ENCODE results near the gene TCIRG1.

Gene TCIRG1

GRCh38 chr11:68037411-68038225 is 1.2 kb upstream of the TCIRG1 start:
- no peak overlapping the region for H2BK120ac ChIP-seq (ENCODE audit: low read depth, low read length)
- H3K18ac ChIP-seq (ENCODE audit: low read depth in 1 of 2, low read length in 2 of 2), result peak overlapping the region; percentile 95 to 96
- peak overlapping the region; percentile 95 for H3K9ac ChIP-seq (ENCODE audit: low read length)
- no peak overlapping the region for H3K14ac ChIP-seq (ENCODE audit: low read length in 2 of 2)
- no peak overlapping the region for H4K91ac ChIP-seq (ENCODE audit: low read length)
- H3K4me2 ChIP-seq (ENCODE audit: low read length, poor library complexity, severe bottlenecking), result no peak overlapping the region
- peak overlapping the region; percentile 16 for H2AK5ac ChIP-seq (ENCODE audit: low read length, severe bottlenecking)
- no peak overlapping the region for H2BK5ac ChIP-seq (ENCODE audit: low read depth, low read length, poor library complexity, severe bottlenecking)
- no peaks in the 10 kb centered on the region for H3K27me3 ChIP-seq (ENCODE audit: control insufficient read depth in 1 of 2, insufficient read depth in 1 of 2, low read length in 2 of 2)
- H3K9me3 ChIP-seq (ENCODE audit: control insufficient read depth, low read length), result no peaks in the 10 kb centered on the region
- H3K4me3 ChIP-seq (ENCODE audit: insufficient read depth in 1 of 2, low read depth in 1 of 2, low read length in 2 of 2), result peak overlapping the region in 1 of 2 experiments; percentile 91
- no peak for DNase-seq
- WGBS, result 83% methylated on average over 20 of the region's 20 CpGs
- no peak overlapping the region for H3K23ac ChIP-seq (ENCODE audit: low read length in 2 of 2)
- no peak overlapping the region for H2BK15ac ChIP-seq (ENCODE audit: low read depth, poor library complexity, severe bottlenecking)
- H4K8ac ChIP-seq (ENCODE audit: low read length), result peak overlapping the region; percentile 99
- peak overlapping the region; percentile 4 for H3K27ac ChIP-seq (ENCODE audit: low read length, poor library complexity, severe bottlenecking)
- H2AFZ ChIP-seq (ENCODE audit: low read depth, low read length), result no peak overlapping the region
- peaks cover 31 to 51% of the 10 kb centered on the region in 2 experiments for H3K36me3 ChIP-seq (ENCODE audit: control insufficient read depth in 1 of 2, insufficient read depth in 2 of 2, low read depth in 1 of 2, low read length in 2 of 2)
- peak overlapping the region in 1 of 2 experiments; percentile 92 for H3K4ac ChIP-seq (ENCODE audit: low read depth in 1 of 2, low read length in 2 of 2)
- peak overlapping the region in 1 of 2 experiments; percentile 24 for H2BK12ac ChIP-seq (ENCODE audit: low read length in 2 of 2)
- H3K79me1 ChIP-seq (replicated peaks; ENCODE audit: low read length, poor library complexity, severe bottlenecking), result peaks cover 24% of the 10 kb centered on the region
- peaks cover 50% of the 10 kb centered on the region for H3K4me1 ChIP-seq (ENCODE audit: control insufficient read depth, insufficient read depth, low read depth, low read length)

- Histone ChIP-seq H3K23ac (ENCODE audit: low read length in 2 of 2) (no peak overlapping the region), H2BK12ac (ENCODE audit: low read length in 2 of 2) (peak overlapping the region; percentile 24 to 90), H4K91ac (ENCODE audit: low read length) (peak overlapping the region; percentile 98), H2AFZ (ENCODE audit: low read depth, low read length) (no peak overlapping the region), H3K4me3 (ENCODE audit: insufficient read depth in 1 of 2, low read depth in 1 of 2, low read length in 2 of 2) (peak overlapping the region; percentile 36 to 91), H2AK5ac (ENCODE audit: low read length, severe bottlenecking) (peak overlapping the region; percentile 17), H3K18ac (ENCODE audit: low read depth in 1 of 2, low read length in 2 of 2) (peak overlapping the region; percentile 95 to 96), H3K9ac (ENCODE audit: low read length) (peak overlapping the region; percentile 95), H3K36me3 (ENCODE audit: control insufficient read depth in 1 of 2, insufficient read depth in 2 of 2, low read depth in 1 of 2, low read length in 2 of 2) (peaks cover 26 to 51% of the 10 kb centered on the region in 2 experiments), H3K9me3 (ENCODE audit: control insufficient read depth, low read length) (no peaks in the 10 kb centered on the region), H3K4me1 (ENCODE audit: control insufficient read depth, insufficient read depth, low read depth, low read length) (peaks cover 52% of the 10 kb centered on the region), H3K4ac (ENCODE audit: low read depth in 1 of 2, low read length in 2 of 2) (peak overlapping the region; percentile 55 to 92), H3K27ac (ENCODE audit: low read length, poor library complexity, severe bottlenecking) (peak overlapping the region; percentile 78), H3K79me1 (replicated peaks; ENCODE audit: low read length, poor library complexity, severe bottlenecking) (peaks cover 23% of the 10 kb centered on the region), H3K27me3 (ENCODE audit: control insufficient read depth in 1 of 2, insufficient read depth in 1 of 2, low read length in 2 of 2) (no peaks in the 10 kb centered on the region), H2BK5ac (ENCODE audit: low read depth, low read length, poor library complexity, severe bottlenecking) (peak overlapping the region; percentile 39), H4K8ac (ENCODE audit: low read length) (peak overlapping the region; percentile 99), H2BK15ac (ENCODE audit: low read depth, poor library complexity, severe bottlenecking) (peak overlapping the region; percentile 50), H3K14ac (ENCODE audit: low read length in 2 of 2) (peak overlapping the region in 1 of 2 experiments; percentile 91), H2BK120ac (ENCODE audit: low read depth, low read length) (peak overlapping the region; percentile 94), H3K4me2 (ENCODE audit: low read length, poor library complexity, severe bottlenecking) (peak overlapping the region; percentile 86)
- 41% methylated on average over 13 of the region's 13 CpGs for WGBS
- peak; percentile 34 for DNase-seq
These were observed 553 bp upstream of the TCIRG1 start for GRCh38 chr11:68038226-68038717.

GRCh38 chr11:68039526-68040086 is 781 bp downstream of the TCIRG1 start:
- H3K14ac ChIP-seq (ENCODE audit: low read length in 2 of 2), result peak overlapping the region in 1 of 2 experiments; percentile 55
- peaks cover 25 to 51% of the 10 kb centered on the region in 2 experiments for H3K36me3 ChIP-seq (ENCODE audit: control insufficient read depth in 1 of 2, insufficient read depth in 2 of 2, low read depth in 1 of 2, low read length in 2 of 2)
- peak overlapping the region; percentile 95 for H3K9ac ChIP-seq (ENCODE audit: low read length)
- peak overlapping the region; percentile 86 for H3K4me2 ChIP-seq (ENCODE audit: low read length, poor library complexity, severe bottlenecking)
- WGBS, result 8% methylated on average over 5 of the region's 10 CpGs
- H4K8ac ChIP-seq (ENCODE audit: low read length), result peak overlapping the region; percentile 8
- peak overlapping the region; percentile 84 to 88 for H3K4ac ChIP-seq (ENCODE audit: low read depth in 1 of 2, low read length in 2 of 2)
- peak overlapping the region in 1 of 2 experiments; percentile 66 for H3K23ac ChIP-seq (ENCODE audit: low read length in 2 of 2)
- H3K27ac ChIP-seq (ENCODE audit: low read length, poor library complexity, severe bottlenecking), result peak overlapping the region; percentile 73
- peak overlapping the region; percentile 82 for H2BK15ac ChIP-seq (ENCODE audit: low read depth, poor library complexity, severe bottlenecking)
- H3K9me3 ChIP-seq (ENCODE audit: control insufficient read depth, low read length), result no peaks in the 10 kb centered on the region
- no peak overlapping the region for H2BK5ac ChIP-seq (ENCODE audit: low read depth, low read length, poor library complexity, severe bottlenecking)
- H3K4me1 ChIP-seq (ENCODE audit: control insufficient read depth, insufficient read depth, low read depth, low read length), result peaks cover 64% of the 10 kb centered on the region
- peak overlapping the region; percentile 82 for H2BK120ac ChIP-seq (ENCODE audit: low read depth, low read length)
- peaks cover 17% of the 10 kb centered on the region for H3K79me1 ChIP-seq (replicated peaks; ENCODE audit: low read length, poor library complexity, severe bottlenecking)
- peak overlapping the region; percentile 97 for H4K91ac ChIP-seq (ENCODE audit: low read length)
- H2BK12ac ChIP-seq (ENCODE audit: low read length in 2 of 2), result peak overlapping the region; percentile 52 to 87
- H3K27me3 ChIP-seq (ENCODE audit: control insufficient read depth in 1 of 2, insufficient read depth in 1 of 2, low read length in 2 of 2), result no peaks in the 10 kb centered on the region
- H2AK5ac ChIP-seq (ENCODE audit: low read length, severe bottlenecking), result peak overlapping the region; percentile 75
- DNase-seq, result no peak
- H2AFZ ChIP-seq (ENCODE audit: low read depth, low read length), result no peak overlapping the region
- H3K18ac ChIP-seq (ENCODE audit: low read depth in 1 of 2, low read length in 2 of 2), result peak overlapping the region; percentile 34 to 89
- peak overlapping the region; percentile 68 to 91 for H3K4me3 ChIP-seq (ENCODE audit: insufficient read depth in 1 of 2, low read depth in 1 of 2, low read length in 2 of 2)

Measured in mesenchymal stem cell (in vitro differentiated cells and primary cell).